ENCODE data around the gene NFKB2.

Gene NFKB2

DNA sequence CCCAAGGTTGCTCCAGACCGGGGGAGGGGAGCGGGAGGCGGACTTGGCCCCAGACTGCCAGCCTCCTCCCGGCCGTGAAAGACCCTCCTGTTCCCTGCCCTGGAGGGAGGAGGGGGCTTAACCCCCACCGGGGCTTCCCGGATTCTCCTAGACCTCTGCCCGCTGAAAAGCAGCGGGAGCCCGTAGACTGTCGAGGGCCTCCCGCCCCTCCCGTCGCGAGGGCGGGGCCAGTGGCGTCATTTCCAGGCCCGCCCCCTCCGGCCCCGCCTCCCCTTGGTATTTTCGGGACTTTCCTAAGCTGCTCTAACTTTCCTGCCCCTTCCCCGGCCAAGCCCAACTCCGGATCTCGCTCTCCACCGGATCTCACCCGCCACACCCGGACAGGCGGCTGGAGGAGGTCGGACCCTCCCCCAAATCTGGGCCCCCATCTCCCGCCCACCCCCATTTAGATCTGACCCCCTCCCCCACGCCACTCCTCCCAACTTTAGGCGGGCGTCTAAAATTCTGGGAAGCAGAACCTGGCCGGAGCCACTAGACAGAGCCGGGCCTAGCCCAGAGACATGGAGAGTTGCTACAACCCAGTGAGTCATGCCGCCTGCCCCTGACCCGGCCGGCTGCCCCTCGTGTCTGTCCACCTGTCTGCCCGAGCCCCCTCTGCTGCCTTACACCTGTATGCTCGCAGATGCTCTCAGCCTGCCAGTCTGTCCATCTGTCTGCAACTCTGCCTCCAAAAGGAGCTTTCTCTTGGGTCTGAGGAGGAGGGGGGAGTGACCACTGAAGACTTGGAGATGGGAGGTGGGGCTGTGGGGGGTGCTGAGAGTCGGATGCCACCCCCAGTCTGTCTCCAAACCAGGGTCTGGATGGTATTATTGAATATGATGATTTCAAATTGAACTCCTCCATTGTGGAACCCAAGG is at the start of gene NFKB2:
Gene NFKB2, plus strand, starts transcription at position 306 of the 917 bp plus-strand sequence. Its CDS starts 255 bp downstream, at position 561.
- DNase-seq = no peak

GRCh38 chr10:102347236-102347828 is 48.2 kb upstream of the NFKB2 start:
- DNase-seq = no peak

DNA sequence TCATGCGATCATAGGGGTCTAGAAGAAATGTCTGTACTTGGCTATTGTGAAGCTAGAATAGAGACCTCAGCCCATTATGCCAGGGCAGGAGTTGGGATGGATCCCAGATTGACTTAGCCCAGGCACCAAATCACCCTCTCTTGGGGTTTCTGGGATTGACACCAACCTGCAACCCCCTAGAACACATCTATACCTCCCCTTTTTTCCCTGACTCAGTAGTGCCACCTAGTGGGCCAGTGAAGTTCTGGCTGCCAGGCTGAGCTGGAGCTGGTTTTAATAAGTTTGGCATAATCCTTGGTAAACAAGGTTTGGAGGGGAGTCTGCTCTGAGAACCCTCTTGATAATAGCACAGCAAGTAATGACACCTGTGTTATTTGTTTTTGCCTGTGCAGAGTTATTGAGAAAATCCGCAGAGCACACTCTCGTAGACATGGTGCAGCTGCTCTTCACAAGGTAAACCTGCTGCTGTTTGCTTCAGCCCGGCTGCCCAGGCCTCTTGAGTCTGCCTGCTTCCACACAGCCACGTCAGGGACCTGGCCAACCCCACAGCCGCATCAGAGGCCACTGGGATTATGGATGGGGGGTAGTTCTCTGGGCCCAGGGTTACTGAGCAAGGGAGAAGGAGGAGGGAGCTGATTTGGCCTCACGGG is 43.3 kb upstream of the NFKB2 start:
- DNase-seq = no peak

DNA sequence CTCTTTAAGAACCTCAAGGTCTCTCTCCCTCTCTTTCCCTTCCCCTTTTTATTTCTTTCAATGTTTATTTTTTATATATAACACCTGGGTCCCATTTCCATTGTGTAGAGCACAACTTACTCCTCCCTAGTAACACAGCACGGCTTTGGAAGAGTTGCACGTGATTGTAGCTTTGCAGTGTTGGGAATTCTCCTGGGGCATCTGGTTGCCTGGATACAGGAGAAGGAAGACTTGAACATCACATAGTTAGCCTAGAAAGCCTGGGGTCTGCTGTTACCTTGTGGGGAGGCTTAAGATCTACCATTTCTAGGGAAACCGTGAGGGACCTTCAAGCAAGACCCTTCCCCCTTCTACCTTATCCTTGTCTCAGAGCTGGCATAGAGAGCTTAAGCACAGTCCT is 41.1 kb upstream of the NFKB2 start:
- no peak for DNase-seq

- no peak for DNase-seq
These were observed 36.7 kb upstream of the NFKB2 start for GRCh38 chr10:102358712-102359382.

DNA sequence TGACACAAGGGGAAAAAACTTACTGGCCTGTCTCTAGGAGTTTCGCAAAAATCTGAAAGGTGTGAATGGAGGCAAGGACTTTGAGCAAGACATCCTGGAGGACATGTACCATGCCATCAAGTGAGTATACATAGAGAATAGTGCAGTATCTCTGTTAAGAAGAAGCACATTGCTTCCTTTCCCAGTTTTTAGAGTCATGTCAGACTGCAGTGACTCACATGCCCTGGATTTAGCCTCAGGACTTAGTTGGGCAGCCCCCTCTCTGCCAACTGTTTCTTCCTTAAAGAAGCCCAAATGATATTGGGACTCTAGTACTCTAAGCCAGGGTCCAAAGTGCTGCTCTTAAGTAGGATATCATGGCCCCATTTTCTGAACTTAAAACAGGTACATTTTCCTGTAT is 28.1 kb upstream of the NFKB2 start:
- no peak for DNase-seq

DNA sequence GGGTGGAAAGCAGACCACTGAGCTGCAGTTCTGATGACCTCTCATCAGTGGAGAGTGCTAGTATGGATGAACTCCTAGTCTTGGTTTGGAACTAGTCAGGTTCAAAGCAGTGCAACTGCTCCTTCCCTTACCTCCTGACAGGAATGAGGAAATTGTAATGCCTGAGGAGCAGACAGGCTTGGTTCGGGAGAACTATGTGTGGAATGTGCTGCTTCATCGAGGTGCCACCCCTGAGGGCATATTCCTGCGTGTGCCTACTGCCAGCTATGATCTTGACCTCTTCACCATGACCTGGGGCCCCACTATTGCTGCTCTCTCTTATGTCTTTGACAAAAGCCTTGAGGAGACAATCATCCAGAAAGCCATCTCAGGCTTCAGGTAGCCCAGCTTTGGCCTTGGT is 27.4 kb upstream of the NFKB2 start:
- no peak for DNase-seq

GRCh38 chr10:102371295-102371694 is 24.2 kb upstream of the NFKB2 start:
- no peak for DNase-seq

GRCh38 chr10:102375250-102375649 is 20.3 kb upstream of the NFKB2 start:
- no peak for DNase-seq

DNA sequence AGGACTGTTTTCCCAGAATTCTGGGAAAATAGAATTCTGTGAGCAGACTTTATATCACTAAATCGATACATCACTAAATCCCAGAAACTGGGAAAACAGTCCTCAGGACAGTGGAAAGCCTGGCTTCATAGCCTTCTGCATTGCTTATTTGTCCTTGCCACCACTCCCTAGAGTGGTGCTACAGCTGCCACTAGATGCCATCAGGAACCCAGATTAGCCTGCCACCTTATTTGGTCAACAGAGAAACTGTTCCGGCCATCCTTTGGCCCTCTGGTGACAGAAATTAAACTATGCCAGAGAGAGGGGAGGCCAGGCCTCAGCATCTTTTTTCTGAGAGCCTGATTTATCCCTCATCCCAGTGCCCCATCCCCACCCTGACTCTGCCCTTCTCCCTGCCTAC is 19.6 kb upstream of the NFKB2 start:
- no peak for DNase-seq

DNA sequence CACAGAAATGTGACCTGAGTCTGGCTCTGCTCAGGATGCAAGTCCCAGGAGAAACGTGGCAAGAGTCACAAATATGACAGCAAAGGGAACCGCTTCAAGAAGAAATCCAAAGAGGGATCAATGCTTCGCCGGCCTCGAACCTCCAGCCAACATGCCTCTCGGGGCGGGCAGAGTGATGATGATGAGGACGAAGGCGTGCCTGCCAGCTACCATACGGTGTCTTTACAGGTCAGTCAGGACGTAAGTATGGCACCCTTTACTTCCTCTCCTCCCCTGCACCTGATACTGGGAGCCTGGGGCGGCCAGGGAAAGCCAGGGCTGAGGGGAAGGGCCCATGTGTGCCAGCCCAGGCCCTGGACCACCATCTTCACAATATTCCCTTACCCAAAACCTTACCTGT is 18.6 kb upstream of the NFKB2 start:
- DNase-seq = no peak

- DNase-seq = no peak
These were observed 16.1 kb upstream of the NFKB2 start for GRCh38 chr10:102379383-102379782.

DNA sequence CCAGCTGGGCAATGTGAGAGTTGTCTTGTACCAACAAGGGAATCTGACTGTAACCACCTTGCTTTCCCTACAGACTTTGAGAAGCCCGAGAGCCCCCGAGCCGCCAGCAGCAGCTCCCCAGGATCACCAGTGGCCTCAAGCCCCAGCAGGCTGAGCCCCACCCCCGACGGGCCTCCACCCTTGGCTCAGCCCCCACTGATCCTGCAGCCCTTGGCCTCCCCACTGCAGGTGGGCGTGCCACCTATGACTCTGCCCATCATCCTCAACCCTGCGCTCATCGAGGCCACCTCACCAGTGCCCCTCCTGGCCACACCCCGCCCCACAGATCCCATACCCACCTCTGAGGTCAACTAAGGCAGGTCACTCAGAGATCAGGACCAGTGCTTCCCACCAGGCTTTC is 13.5 kb upstream of the NFKB2 start:
- DNase-seq = no peak

DNA sequence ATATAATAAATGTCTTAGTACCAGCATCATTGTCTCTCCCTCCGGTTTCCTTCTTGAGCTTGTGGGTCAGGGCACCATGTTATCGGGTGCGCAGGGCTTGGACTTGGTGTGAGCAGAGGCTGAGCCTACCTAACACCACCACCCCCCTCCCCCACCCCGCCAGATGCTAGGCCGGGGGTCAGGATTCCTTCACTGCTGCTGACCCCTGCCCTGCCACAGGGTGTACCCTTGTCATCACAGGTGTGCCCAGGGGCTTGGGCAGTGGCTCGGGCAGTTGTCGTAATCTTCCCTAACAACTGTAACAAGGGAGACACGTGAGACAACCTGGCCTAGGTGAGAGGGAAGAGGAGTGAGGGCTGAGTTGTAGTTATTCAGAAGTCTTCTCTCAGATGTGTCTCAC is 12.6 kb upstream of the NFKB2 start:
- no peak for DNase-seq

- DNase-seq = no peak
These were observed 11.5 kb upstream of the NFKB2 start for GRCh38 chr10:102384053-102384452.

DNA sequence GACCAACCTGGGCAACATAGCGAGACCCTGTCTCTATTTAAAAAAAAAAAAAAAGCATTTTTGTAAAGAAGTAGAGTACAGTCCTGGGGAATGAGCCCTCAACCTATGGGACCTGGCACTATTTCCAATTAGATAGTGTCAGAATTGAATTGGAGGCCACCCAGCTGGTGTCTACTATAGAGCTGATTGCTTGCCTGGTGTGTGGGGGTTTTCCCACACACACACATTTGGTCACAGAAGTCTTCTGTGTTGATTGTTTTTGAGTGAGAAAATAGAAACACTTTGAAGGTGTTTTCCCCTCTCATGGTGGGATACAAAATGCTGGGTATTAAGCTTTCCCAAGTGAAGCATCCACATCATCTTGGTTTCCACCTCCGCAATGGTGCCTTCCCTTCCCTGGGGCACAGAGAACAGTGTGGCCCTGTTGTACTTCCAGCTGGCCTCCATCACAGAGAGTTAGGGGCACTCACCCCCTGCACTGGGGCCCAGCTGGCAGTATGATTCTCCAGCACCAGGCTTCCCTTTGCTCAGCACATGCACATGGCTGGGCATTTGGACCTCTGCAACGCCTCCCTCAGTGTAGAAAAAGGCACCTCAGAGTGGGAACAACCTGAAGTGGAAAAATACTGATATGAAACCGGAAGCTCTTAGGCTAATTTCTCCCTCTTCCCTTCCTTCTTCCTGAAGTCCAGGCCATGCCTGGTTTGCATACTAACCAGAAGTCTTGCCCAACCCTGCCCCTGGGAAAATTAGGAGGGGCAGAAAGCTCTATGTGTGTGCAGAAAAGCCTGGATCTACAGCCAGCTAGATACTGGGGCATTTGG is 10.7 kb upstream of the NFKB2 start:
- no peak for DNase-seq

DNA sequence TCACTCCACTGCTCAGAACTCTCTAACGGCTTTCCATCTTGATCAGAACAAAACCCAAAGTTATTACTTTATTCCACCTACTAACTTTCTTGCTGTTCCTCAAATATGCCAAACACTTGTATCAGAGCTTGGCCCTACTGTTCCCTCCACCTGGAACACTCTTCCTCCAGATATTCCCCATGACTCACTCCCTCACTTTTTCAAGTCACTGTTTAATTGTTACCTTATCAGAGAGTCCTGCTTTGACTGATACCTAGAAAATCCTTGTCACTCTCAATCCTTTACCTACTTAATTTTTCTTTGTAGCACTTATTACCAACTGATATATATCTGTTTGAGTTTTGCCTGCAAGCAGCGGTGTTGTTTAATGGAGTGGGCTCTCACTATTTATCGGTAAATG is 5.6 kb upstream of the NFKB2 start:
- no peak for DNase-seq

GRCh38 chr10:102392306-102392705 is 3.2 kb upstream of the NFKB2 start:
- no peak for DNase-seq

DNA sequence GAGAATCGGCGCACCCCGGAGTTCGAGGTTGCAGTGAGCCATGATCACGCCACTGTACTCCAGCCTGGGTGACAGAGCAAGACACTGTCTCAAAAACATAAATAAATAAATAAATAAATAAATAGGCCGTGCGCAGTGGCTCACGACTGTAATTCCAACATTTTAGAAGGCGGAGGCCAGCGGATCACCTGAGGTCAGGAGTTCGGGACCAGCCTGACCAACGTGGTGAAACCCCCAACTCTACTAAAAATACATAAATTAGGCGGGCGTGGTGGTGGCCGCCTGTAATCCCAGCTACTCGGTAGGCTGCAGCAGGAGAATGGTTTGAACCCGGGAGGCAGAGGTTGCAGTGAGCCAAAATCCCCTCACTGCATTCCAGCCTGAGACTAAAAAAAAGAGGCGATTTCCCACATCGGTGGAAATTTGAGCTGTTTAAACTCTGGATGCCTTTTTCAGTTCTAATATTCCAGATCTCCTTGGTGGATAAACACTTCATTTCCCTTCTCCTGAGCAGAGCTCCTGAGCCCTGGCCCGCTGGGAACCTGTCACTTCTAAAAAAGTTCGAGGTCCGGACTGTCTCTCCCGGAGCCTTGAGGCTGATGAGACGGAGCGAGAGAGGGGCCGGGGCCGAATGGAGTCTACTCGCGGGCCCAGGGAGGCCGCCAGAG is 2.0 kb upstream of the NFKB2 start:
- no peak for DNase-seq

DNA sequence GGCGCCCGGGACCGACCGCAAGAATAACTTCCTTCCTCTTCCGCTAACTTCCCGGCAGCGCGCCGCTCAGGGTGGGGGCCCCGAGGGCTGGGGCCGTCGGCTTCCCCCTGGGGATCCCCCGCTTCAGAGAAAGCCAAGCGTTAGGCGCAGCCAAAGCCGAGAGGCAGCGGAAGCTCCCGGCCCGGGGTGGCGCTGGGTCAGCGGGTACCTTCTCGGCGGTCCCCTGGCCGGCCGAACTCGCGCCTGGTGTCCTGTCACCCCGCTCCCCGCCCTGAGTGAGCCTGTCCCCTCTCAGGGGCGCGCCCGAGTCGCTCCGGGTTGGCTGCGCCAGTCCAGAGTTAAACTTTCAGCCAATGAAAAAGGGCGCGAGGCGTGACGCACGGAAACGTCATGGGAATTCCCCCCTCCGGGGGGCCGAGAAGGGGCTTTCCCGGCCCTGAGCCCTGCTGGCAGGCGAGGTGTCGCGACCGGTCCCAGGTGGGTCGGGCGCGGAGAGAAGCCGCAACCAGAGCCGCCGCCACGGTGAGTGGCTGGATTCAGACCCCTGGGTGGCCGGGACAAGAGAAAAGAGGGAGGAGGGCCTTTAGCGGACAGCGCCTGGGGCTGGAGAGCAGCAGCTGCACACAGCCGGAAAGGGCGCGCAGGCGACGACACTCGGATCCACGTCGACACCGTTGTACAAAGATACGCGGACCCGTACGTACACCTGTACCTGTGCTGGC is 1.3 kb upstream of the NFKB2 start:
- no peak for DNase-seq

GRCh38 chr10:102394801-102395399 is 605 bp upstream of the NFKB2 start:
- no peak for DNase-seq
